PC-3 (cell line): ENCODE results near the gene FKBP1A. TPM values are rescaled to one million over a fixed set of nuclear protein-coding genes. Genes with fewer than 3 reads are reported as not detected.

Experiments used
- ATAC-seq: fragments of 200-7000 bp; cut with Tn5 transposase; 2 replicates; pipeline ENCODE4 v1.9.1; 2020; ENCODE audit warnings: mild to moderate bottlenecking, moderate library complexity
- BruUV-seq: library from RNA; stranded (reverse); fragments of 400-500 nt; replicated peaks from 2 replicates; lab custom pipeline; 2021; lab: Mats Ljungman, UMichigan
- CTCF ChIA-PET: fragments of 300-600 bp; sonication (Branson Sonifier 250); formaldehyde crosslinking; loops from one replicate; lab custom pipeline; 2022; ENCODE audit warnings: antibody characterized with exemption; lab: Charles Lee
- POLR2A ChIA-PET: fragments of 300-600 bp; sonication (Branson Sonifier 250); formaldehyde crosslinking; loops from one replicate; lab custom pipeline; 2022; ENCODE audit warnings: antibody characterized with exemption; ENCODE audit not compliant: unreplicated experiment; lab: Charles Lee
- DNase-seq: peaks from one replicate; pipeline ENCODE4 v3.0.0-alpha.2; 2015
- H2AFZ ChIP-seq: fragments of 300-600 bp; sonication (generic); 2 replicates; pipeline ENCODE4 v1.6.0; 2016; ENCODE audit warnings: antibody characterized with exemption, low read length
- H3F3A ChIP-seq: fragments of 300-600 bp; sonication (generic); one replicate; pipeline ENCODE4 v1.6.0; 2017; ENCODE audit warnings: antibody characterized with exemption, low read length, control low read depth, mild to moderate bottlenecking; ENCODE audit not compliant: unreplicated experiment
- H3K27ac ChIP-seq: fragments of 300-600 bp; sonication (generic); 2 replicates; pipeline ENCODE4 v1.5.1; 2016; ENCODE audit warnings: mild to moderate bottlenecking, low read length
- H3K27me3 ChIP-seq: fragments of 300-600 bp; sonication (generic); 2 replicates; pipeline ENCODE4 v1.6.1; 2016; ENCODE audit warnings: low read length, mixed read lengths
- H3K36me3 ChIP-seq: fragments of 300-600 bp; sonication (generic); 2 replicates; pipeline ENCODE4 v1.6.1; 2016; ENCODE audit warnings: low read depth, mixed run types, low read length, mixed read lengths
- H3K4me1 ChIP-seq: fragments of 300-600 bp; sonication (generic); 2 replicates; pipeline ENCODE4 v1.5.1; 2016; ENCODE audit warnings: low read length; ENCODE audit not compliant: insufficient read depth
- H3K4me2 ChIP-seq: fragments of 300-600 bp; sonication (generic); 2 replicates; pipeline ENCODE4 v1.6.0; 2016; ENCODE audit warnings: low read length
- H3K4me3 ChIP-seq: fragments of 300-600 bp; sonication (generic); 2 replicates; pipeline ENCODE4 v1.5.1; 2016; ENCODE audit warnings: mild to moderate bottlenecking, low read length, mixed read lengths
- H3K79me2 ChIP-seq: fragments of 300-600 bp; sonication (generic); 2 replicates; pipeline ENCODE4 v1.6.1; 2017; ENCODE audit warnings: low read length, mixed read lengths
- H3K9ac ChIP-seq: fragments of 300-600 bp; sonication (generic); 2 replicates; pipeline ENCODE4 v1.6.0; 2016; ENCODE audit warnings: mild to moderate bottlenecking, low read length
- H3K9me2 ChIP-seq: fragments of 300-600 bp; sonication (generic); replicated peaks from 2 replicates; pipeline ENCODE4 v1.6.1; 2016; ENCODE audit warnings: mixed run types, low read length, mixed read lengths
- H3K9me3 ChIP-seq: fragments of 300-600 bp; sonication (generic); 2 replicates; pipeline ENCODE4 v1.6.1; 2016; ENCODE audit warnings: low read length, mixed read lengths
- H4K20me1 ChIP-seq: fragments of 300-600 bp; sonication (generic); 2 replicates; pipeline ENCODE4 v1.6.1; 2016; ENCODE audit warnings: low read length, mixed read lengths
- CTCF ChIP-seq: fragments of 300-600 bp; sonication (generic); conservative IDR thresholded peaks from 2 replicates; pipeline ENCODE4 v1.5.1; 2017; ENCODE audit warnings: antibody characterized with exemption, low read depth, mild to moderate bottlenecking, low read length
- EZH2 ChIP-seq: fragments of 300-600 bp; sonication (generic); IDR thresholded peaks from one replicate; pipeline ENCODE4 v1.6.1; 2017; ENCODE audit warnings: antibody characterized with exemption, mild to moderate bottlenecking, low read length; ENCODE audit not compliant: unreplicated experiment
- EZH2phosphoT487 ChIP-seq: fragments of 300-600 bp; sonication (generic); IDR thresholded peaks from 2 replicates; pipeline ENCODE4 v1.6.1; 2018; ENCODE audit warnings: mild to moderate bottlenecking, antibody characterized with exemption, low read length, borderline replicate concordance
- intact Hi-C: fragments of 100-400 bp; cut with micrococcal nuclease; formaldehyde crosslinking; loops from 2 replicates; pipeline ENCODE4 v1.9.0; 2023
- total RNA-seq: library from RNA; depleted of rRNA; stranded (reverse); fragments of >200 nt; gene quantifications from 2 replicates; pipeline ENCODE4 v1.2.3, GENCODE V29; 2014

FKBP1A gene
- total RNA-seq, 1 experiment from 2014 or later = 178 TPM

- H3K79me2 ChIP-seq = peaks cover 19% of the 10 kb centered on the region; the same call in 1 of the 2 replicates
- no peaks in the 10 kb centered on the region for H3K27me3 ChIP-seq
- no peaks in the 10 kb centered on the region for H3K9me2 ChIP-seq
- CTCF ChIA-PET = no interaction called here
- H3F3A ChIP-seq = no peaks in the 10 kb centered on the region
- no peak overlapping the region for H3K9ac ChIP-seq
- 0 out of 2 replicates have a peak overlapping the region, but pooled peaks have one; percentile 6 for H3K27ac ChIP-seq
- no peaks in the 10 kb centered on the region for H3K9me3 ChIP-seq
- POLR2A ChIA-PET = no interaction called here
- no peak overlapping the region for H2AFZ ChIP-seq
- BruUV-seq = no TSS peak
- ATAC-seq (peak; percentile 74), DNase-seq (peak; percentile 64)
- no peaks in the 10 kb centered on the region for H4K20me1 ChIP-seq
- no peak overlapping the region for H3K4me2 ChIP-seq
- intact Hi-C loops = no loop called here
- no peak for TF ChIP-seq EZH2
- no peak for TF ChIP-seq CTCF
- TF ChIP-seq EZH2phosphoT487 = no peak
- peaks cover 10% of the 10 kb centered on the region for H3K4me1 ChIP-seq
- peaks cover 53% of the 10 kb centered on the region for H3K36me3 ChIP-seq
- no peak overlapping the region for H3K4me3 ChIP-seq
Measured at GRCh38 chr20:1357921-1358671, 34.8 kb downstream of the FKBP1A start.

GRCh38 chr20:1353956-1354355 lies 38.9 kb downstream of the FKBP1A start:
- Histone ChIP-seq H3F3A (no peaks in the 10 kb centered on the region), H3K4me3 (no peak overlapping the region), H3K9me2 (no peaks in the 10 kb centered on the region), H3K9me3 (no peaks in the 10 kb centered on the region), H3K36me3 (peaks cover 45% of the 10 kb centered on the region), H2AFZ (no peak overlapping the region), H3K27ac (no peak overlapping the region), H3K4me1 (peaks cover 10% of the 10 kb centered on the region), H4K20me1 (no peaks in the 10 kb centered on the region), H3K4me2 (no peak overlapping the region), H3K79me2 (peaks cover 23% of the 10 kb centered on the region; the same call in 1 of the 2 replicates), H3K27me3 (no peaks in the 10 kb centered on the region), H3K9ac (no peak overlapping the region)
- ATAC-seq = no peak
- DNase-seq = no peak
- no TSS peak for BruUV-seq
- intact Hi-C loops = no loop called here
- ChIA-PET CTCF (no interaction called here), POLR2A (no interaction called here)
- TF ChIP-seq CTCF = no peak
- no peak for TF ChIP-seq EZH2phosphoT487
- TF ChIP-seq EZH2 = no peak
